HG03354 (cell line): Measurements from ENCODE around the gene TM4SF5.

Experiments used
- ATAC-seq: cut with Tn5 transposase; IDR thresholded peaks from one replicate; pipeline ENCODE4 v1.9.1; 2021; ENCODE audit warnings: mild to moderate bottlenecking; ENCODE audit not compliant: unreplicated experiment, poor library complexity, severe bottlenecking

TM4SF5 gene

DNA sequence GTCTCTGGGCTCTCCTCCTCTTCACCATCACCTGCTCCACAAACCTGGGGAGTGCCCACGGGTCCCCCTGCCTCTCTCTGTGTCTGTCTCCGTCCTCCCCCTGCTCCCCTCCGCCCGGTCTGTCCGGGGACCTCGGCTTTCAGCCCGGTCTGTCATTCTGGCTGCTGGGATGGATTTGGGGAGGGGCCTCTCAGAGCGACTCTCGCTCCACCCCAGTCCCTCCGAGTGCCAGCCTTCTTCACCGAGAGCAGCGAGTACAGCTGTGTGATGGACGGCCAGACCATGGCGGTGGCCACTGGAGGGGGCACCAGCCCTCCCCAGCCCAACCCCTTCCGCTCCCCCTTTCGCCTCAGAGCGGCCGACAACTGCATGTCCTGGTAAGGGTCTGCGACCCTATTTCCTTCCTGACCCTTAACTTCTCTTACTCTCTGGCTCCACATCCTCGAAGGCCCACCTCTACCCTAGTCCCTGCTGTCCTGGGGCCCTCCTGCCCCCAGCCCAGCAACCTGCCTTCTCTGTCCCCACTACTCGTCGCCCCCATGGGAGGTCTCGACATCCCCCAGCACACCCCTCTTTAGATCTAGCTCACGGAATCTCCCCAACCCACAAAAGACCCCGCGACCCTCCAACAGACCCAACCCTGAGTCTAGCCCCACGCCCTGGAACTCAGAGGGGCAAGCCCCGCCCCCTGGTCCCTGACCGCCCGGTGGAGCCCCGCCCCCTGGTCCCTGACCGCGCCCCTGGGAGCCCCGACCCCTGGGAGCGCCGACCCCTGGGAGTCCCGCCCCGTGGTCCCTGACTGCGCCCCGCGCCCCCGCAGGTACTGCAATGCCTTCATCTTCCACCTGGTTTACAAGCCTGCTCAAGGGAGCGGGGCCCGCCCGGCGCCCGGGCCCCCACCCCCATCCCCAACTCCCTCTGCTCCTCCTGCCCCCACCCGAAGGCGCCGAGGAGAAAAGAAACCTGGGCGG lies 26.4 kb upstream of the TM4SF5 start:
- no peak for ATAC-seq

- no peak for ATAC-seq
Measured at GRCh38 chr17:4747847-4748246, 23.8 kb upstream of the TM4SF5 start.

- no peak for ATAC-seq
Measured at GRCh38 chr17:4748686-4749085, 23.0 kb upstream of the TM4SF5 start.

DNA sequence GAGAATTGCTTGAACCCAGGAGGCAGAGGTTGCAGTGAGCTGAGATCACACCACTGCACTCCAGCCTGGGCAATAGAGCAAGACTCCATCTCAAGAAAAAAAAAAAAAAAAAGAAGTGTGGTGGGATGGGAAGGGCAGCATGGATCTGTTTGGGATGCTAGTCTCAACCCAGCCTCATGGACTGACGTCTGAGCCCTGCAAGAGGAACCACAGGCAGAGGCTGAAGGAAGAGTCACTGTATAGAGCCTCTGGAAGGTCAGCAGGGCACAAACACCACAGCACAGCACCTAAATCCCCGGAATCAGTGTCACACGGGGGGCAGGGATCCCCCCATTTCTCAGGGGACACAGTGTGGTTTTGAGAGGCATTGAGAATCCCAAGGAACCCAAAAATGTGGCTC lies 21.1 kb upstream of the TM4SF5 start:
- no peak for ATAC-seq

GRCh38 chr17:4751932-4752331 lies 19.8 kb upstream of the TM4SF5 start:
- no peak for ATAC-seq

GRCh38 chr17:4753392-4753791 lies 18.3 kb upstream of the TM4SF5 start:
- ATAC-seq: no peak

GRCh38 chr17:4759776-4760236 lies 11.9 kb upstream of the TM4SF5 start:
- ATAC-seq: no peak

- ATAC-seq: no peak
Measured at GRCh38 chr17:4764595-4764994, 7.1 kb upstream of the TM4SF5 start.

DNA sequence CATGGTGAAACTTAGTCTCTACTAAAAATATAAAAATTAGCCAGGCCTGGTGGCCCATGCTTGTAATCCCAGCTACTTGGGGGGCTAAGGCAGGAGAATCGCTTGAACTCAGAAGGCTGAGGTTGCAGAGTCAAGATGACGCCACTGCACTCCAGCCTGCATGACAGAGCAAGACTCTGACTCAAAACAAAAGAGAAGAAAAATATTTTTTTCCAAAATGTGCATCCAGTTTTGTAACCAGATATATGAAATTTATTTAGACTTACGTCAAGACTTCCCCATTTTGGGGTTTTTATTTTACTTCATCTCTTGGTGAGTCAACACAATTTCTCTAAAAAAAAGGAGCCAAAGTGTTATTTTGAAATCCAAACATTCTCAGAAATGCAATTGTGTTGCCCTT lies 5.5 kb upstream of the TM4SF5 start:
- ATAC-seq: no peak

DNA sequence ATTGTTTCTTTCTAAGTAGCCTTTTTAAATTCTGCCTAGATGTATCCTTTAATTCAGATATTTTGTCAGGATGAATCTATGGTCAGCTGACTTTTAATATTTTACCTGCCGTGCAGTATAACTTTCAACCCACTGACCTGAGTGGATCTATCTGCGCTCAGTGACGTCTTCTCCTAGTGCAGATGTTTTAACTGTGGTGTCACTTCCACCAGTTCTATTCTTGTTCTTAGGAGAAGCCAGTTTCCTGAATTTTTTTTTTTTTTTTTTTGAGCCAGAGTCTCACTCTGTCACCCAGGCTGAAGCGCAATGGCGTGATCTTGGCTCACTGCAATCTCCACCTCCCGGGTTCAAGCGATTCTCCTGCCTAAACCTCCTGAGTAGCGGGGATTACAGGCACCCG lies 5.0 kb upstream of the TM4SF5 start:
- ATAC-seq: no peak

DNA sequence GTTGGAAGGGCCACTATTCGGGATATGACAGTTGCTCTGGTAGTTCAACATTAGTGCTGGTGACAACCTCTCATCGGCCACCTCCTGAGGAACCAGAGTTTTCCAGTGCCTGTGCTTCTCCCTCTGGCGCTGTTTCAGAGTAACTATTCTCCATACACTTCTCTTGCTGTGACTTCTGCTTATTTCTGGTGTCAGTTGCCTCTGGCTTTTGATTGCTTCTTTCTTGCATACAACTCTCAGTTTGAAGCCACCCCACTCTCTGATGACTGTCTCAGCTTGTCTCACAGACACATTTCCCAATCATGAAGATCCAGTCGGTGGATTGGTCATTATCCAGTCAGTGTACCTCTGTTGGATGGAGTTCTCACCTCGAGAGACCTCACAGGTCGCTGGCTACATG lies 3.4 kb upstream of the TM4SF5 start:
- ATAC-seq: no peak

DNA sequence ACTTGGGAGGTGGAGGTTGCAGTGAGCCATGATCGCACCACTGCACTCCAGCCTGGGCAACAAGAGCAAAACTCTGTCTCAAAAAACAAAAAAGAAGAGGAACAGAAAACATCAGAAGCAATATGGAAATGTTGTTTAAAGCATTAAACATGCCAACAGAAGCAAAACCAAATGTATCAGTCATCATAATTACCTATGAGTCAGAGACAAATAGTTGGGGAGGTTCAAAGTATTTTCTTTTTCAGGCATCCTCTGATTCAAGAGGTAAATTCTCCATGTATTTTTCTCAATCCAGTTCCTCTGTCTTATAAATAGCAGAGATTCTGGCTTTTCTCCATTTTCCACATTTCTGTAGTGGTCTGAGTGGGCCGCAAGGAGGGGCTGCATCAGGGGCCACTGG lies 2.1 kb upstream of the TM4SF5 start:
- ATAC-seq: no peak

DNA sequence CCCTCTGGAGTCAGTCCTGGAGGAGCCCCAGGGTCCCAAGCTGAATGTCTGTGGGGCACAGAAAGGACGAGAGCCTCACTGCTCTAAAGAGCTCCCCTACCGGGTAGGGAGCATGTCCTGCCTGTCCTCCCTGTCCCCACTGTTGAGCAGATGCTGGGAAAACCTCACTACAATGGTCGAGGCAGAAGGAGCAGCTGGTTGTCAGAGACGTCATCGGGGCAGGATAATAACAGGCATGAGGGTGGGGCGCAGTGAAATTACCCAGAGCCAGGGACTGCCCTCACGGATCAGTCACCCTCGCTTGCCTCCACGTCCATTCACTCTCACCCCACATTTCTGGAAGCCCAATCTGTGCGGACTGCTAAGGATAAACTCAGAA lies 538 bp downstream of the TM4SF5 start:
- ATAC-seq: no peak

- no peak for ATAC-seq
Measured at GRCh38 chr17:4777969-4778760, 6.5 kb downstream of the TM4SF5 start.

DNA sequence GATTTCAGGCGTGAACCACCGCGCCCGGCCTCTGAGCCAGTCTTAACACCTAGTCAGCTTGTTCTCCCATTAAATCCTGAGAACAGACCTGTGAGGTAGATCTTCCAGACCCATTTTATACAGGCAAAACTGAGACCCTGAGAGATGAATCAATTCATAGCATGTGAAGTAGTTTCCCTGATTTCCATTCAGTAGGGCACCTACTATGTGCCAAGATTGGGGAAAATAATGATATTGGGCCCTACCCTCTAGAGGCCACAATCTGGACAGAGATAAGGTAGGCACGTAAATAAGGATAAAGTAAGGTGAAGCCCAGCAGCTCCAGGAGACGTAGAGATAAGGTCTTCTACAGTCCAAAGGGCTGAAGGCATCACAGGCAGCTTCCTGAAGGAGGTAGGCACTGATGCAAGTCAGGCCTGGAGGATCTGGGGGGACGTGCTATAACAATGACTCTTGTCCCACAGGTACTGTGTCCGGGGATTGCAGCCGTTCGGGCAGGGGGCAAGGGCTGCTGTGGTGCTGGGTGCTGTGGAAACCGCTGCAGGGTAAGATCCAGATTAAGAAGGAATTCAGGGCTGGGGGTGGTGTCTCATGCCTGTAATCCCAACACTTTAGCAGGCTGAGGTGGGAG lies 8.8 kb downstream of the TM4SF5 start:
- ATAC-seq: no peak

DNA sequence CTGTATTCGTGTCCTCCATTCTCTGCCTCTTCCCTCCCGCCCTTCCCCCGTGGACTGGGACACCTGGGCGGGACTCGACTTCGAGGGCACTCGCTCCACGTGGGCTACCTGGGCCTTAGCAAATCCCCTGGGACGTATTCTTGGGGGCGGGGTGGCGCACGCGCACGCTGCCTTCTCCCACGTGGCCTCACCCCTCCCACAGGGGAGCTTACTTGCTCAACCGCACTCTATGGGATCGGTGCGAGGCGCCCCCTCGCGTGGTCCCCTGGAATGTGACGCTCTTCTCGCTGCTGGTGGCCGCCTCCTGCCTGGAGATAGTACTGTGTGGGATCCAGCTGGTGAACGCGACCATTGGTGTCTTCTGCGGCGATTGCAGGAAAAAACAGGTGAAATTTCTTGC lies 11.0 kb downstream of the TM4SF5 start:
- ATAC-seq: no peak

DNA sequence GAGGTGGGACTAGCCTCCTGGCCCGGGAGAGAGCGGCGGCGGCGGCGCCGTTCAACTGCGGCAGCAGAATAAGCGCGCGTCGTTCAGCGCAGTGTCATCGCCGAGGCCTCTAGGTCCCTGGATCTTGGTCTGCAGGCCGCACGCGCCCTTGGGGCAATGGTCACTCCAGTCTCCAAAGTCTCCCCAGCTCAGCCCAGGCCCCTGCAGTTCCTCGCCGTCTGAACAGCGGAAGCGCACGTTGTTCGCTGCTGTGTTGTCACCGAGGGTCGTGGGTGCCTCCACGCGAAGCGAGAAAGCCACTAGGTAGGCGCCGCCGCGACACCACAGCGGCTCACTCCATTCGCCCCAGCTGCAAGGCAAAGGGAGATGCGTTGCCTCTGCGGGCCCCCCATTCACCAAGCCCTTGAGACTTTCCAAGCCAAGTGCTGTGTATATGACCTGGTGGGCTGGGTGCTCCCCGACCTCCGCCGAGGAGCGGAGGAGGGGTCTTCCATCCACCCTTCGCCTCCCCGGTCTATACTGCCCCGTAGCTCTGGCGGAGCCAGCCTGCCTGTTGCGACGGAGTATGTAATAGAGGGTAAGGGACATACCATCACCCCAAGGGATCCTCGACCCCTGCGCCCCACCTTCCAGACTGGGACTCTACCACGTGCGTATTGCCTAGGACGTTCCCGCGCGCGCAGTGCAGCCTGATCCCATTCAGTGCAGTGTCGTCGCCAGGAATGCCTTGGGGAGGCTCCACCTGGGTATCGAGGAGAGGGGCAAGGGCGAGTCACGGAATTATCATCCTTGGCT lies 13.8 kb downstream of the TM4SF5 start:
- ATAC-seq: no peak

DNA sequence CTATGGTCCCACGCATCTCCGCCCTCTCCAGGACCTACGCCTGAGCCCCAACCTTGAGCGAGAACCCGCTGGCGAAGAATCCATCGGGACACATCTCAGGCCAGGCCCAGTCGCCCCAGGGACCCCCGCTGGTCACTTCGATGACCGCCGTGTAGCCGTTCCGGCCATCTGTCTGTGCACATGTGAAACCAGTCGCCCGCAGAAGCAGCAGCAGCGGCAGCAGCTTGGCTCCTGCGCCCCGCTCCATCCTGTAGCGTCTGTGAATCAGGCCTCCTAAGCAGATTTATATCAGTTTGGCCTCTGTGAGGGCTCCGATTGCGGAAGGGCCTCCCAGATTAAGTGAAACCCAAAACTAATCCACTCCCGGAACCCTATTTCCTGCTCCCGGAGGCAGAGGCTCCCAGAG lies 14.4 kb downstream of the TM4SF5 start, which contains the start of gene VMO1:
Gene VMO1, minus strand, starts transcription at position 259 of the 406 bp plus-strand sequence. Its CDS starts 12 bp downstream, at position 247.
- no peak for ATAC-seq

- ATAC-seq: no peak
Measured at GRCh38 chr17:4786516-4786915, 14.8 kb downstream of the TM4SF5 start.
